ENCODE data around the gene SMARCC1. TPM values are rescaled to one million over a fixed set of nuclear protein-coding genes. Genes with fewer than 3 reads are reported as not detected.
A peak's percentile ranks its signal among the peaks of the same experiment; 100 is the strongest.
"Not testable (repeated sequence)": the region's sequence is repeated elsewhere in the genome, so short reads cannot be mapped to it uniquely, and the experiment has no call there.

The SMARCC1 gene
- total and polyA plus RNA-seq, 4 experiments from 2014 or later, result 29.5 to 101 (median 72.7) TPM

GRCh38 chr3:47731061-47731460 lies 50.6 kb downstream of the SMARCC1 start:
- H3K36me3 Mint-ChIP-seq, result peaks cover 43 to 61% of the 10 kb centered on the region in 2 donors
- Histone ChIP-seq H3K27ac (ENCODE audit: low read depth, low read length) (no peak overlapping the region), H3K9me3 (ENCODE audit: control insufficient read depth in 1 of 2, low read length in 2 of 2) (no peaks in the 10 kb centered on the region), H3K4me3 (ENCODE audit: low read length in 2 of 2) (no peak overlapping the region), H3K27me3 (ENCODE audit: insufficient read depth, low read length) (no peaks in the 10 kb centered on the region), H3K4me1 (ENCODE audit: insufficient read depth, low read length) (no peaks in the 10 kb centered on the region), H3K36me3 (ENCODE audit: insufficient read depth, low read length) (peaks cover 33% of the 10 kb centered on the region)
- intact Hi-C loops (cut with micrococcal nuclease), result no loop called here
- ChIA-PET POLR2A (ENCODE audit: partially characterized antibody) (no interaction called here), CTCF (ENCODE audit: partially characterized antibody) (no interaction called here)
- H3K27ac Mint-ChIP-seq, result peak overlapping the region in 1 of 7 donors; percentile 2
- peaks cover 0 to 11% (median 2%) of the 10 kb centered on the region in 4 donors for H3K4me1 Mint-ChIP-seq
- no peaks in the 10 kb centered on the region for H3K9me3 Mint-ChIP-seq
- DNase-seq, result no peak
- H3K27me3 Mint-ChIP-seq, result no peaks in the 10 kb centered on the region
- no peak overlapping the region for H3K4me3 Mint-ChIP-seq

GRCh38 chr3:47722859-47723258 lies 58.8 kb downstream of the SMARCC1 start:
- H3K4me1 Mint-ChIP-seq, result peaks cover 0 to 9% (median 1%) of the 10 kb centered on the region in 4 donors
- Histone ChIP-seq H3K9me3 (ENCODE audit: control insufficient read depth in 1 of 2, low read length in 2 of 2) (no peaks in the 10 kb centered on the region), H3K27me3 (ENCODE audit: insufficient read depth, low read length) (no peaks in the 10 kb centered on the region), H3K4me1 (ENCODE audit: insufficient read depth, low read length) (no peaks in the 10 kb centered on the region), H3K4me3 (ENCODE audit: low read length in 2 of 2) (no peak overlapping the region), H3K27ac (ENCODE audit: low read depth, low read length) (no peak overlapping the region), H3K36me3 (ENCODE audit: insufficient read depth, low read length) (peaks cover 11% of the 10 kb centered on the region)
- peak overlapping the region in 3 of 7 donors; percentile 19 to 48 (median 20) for H3K27ac Mint-ChIP-seq
- ChIA-PET POLR2A (ENCODE audit: partially characterized antibody) (no interaction called here), CTCF (ENCODE audit: partially characterized antibody) (interaction anchor here (0.9 kb wide), 1 partner anchor 200 kb away, joined by 3 read pairs; no protein-coding TSS in a partner anchor)
- no peak for DNase-seq
- H3K9me3 Mint-ChIP-seq, result no peaks in the 10 kb centered on the region
- peaks cover 32 to 33% of the 10 kb centered on the region in 2 donors for H3K36me3 Mint-ChIP-seq
- H3K4me3 Mint-ChIP-seq, result no peak overlapping the region
- no peaks in the 10 kb centered on the region for H3K27me3 Mint-ChIP-seq
- intact Hi-C loops (cut with micrococcal nuclease), result no loop called here

GRCh38 chr3:47717448-47717847 lies 64.2 kb downstream of the SMARCC1 start:
- H3K27me3 ChIP-seq (ENCODE audit: insufficient read depth, low read length); H3K27ac ChIP-seq (ENCODE audit: low read depth, low read length); H3K9me3 Mint-ChIP-seq; H3K4me1 ChIP-seq (ENCODE audit: insufficient read depth, low read length); H3K4me3 Mint-ChIP-seq; H3K9me3 ChIP-seq (ENCODE audit: control insufficient read depth in 1 of 2, low read length in 2 of 2); H3K4me1 Mint-ChIP-seq; H3K4me3 ChIP-seq (ENCODE audit: low read length in 2 of 2); CTCF ChIA-PET (ENCODE audit: partially characterized antibody); H3K27me3 Mint-ChIP-seq; DNase-seq; intact Hi-C loops (cut with micrococcal nuclease); POLR2A ChIA-PET (ENCODE audit: partially characterized antibody): not testable (repeated sequence)
- peak overlapping the region in 1 of 7 donors; percentile 18 for H3K27ac Mint-ChIP-seq
- peaks cover 29% of the 10 kb centered on the region for H3K36me3 ChIP-seq (ENCODE audit: insufficient read depth, low read length)
- peaks cover 37 to 48% of the 10 kb centered on the region in 2 donors for H3K36me3 Mint-ChIP-seq

GRCh38 chr3:47716656-47717055 lies 65.0 kb downstream of the SMARCC1 start:
- ChIA-PET POLR2A (ENCODE audit: partially characterized antibody) (no interaction called here), CTCF (ENCODE audit: partially characterized antibody) (no interaction called here)
- no peaks in the 10 kb centered on the region for H3K9me3 Mint-ChIP-seq
- H3K4me1 Mint-ChIP-seq, result peaks cover 0 to 7% (median 4%) of the 10 kb centered on the region in 4 donors
- H3K4me1 ChIP-seq (ENCODE audit: insufficient read depth, low read length), result no peaks in the 10 kb centered on the region
- H3K4me3 Mint-ChIP-seq, result no peak overlapping the region
- DNase-seq, result no peak
- no peaks in the 10 kb centered on the region for H3K27me3 Mint-ChIP-seq
- H3K36me3 ChIP-seq (ENCODE audit: insufficient read depth, low read length), result peaks cover 30% of the 10 kb centered on the region
- no peak overlapping the region for H3K4me3 ChIP-seq (ENCODE audit: low read length in 2 of 2)
- peak overlapping the region in 5 of 7 donors; percentile 23 to 85 (median 68) for H3K27ac Mint-ChIP-seq
- no peak overlapping the region for H3K27ac ChIP-seq (ENCODE audit: low read depth, low read length)
- no peaks in the 10 kb centered on the region for H3K27me3 ChIP-seq (ENCODE audit: insufficient read depth, low read length)
- intact Hi-C loops (cut with micrococcal nuclease), result no loop called here
- peaks cover 39 to 53% of the 10 kb centered on the region in 2 donors for H3K36me3 Mint-ChIP-seq
- no peaks in the 10 kb centered on the region for H3K9me3 ChIP-seq (ENCODE audit: control insufficient read depth in 1 of 2, low read length in 2 of 2)

GRCh38 chr3:47715928-47716327 lies 65.8 kb downstream of the SMARCC1 start:
- Mint-ChIP-seq H3K4me1 (peaks cover 0 to 7% (median 5%) of the 10 kb centered on the region in 4 donors), H3K27ac (peak overlapping the region in 5 of 7 donors; percentile 8 to 70 (median 33)), H3K36me3 (peaks cover 41 to 56% of the 10 kb centered on the region in 2 donors), H3K27me3 (no peaks in the 10 kb centered on the region), H3K9me3 (no peaks in the 10 kb centered on the region), H3K4me3 (no peak overlapping the region)
- H3K4me1 ChIP-seq (ENCODE audit: insufficient read depth, low read length), result no peaks in the 10 kb centered on the region
- H3K27me3 ChIP-seq (ENCODE audit: insufficient read depth, low read length), result no peaks in the 10 kb centered on the region
- H3K27ac ChIP-seq (ENCODE audit: low read depth, low read length), result no peak overlapping the region
- ChIA-PET CTCF (ENCODE audit: partially characterized antibody) (no interaction called here), POLR2A (ENCODE audit: partially characterized antibody) (no interaction called here)
- no peaks in the 10 kb centered on the region for H3K9me3 ChIP-seq (ENCODE audit: control insufficient read depth in 1 of 2, low read length in 2 of 2)
- intact Hi-C loops (cut with micrococcal nuclease), result no loop called here
- H3K4me3 ChIP-seq (ENCODE audit: low read length in 2 of 2), result no peak overlapping the region
- peaks cover 30% of the 10 kb centered on the region for H3K36me3 ChIP-seq (ENCODE audit: insufficient read depth, low read length)
- no peak for DNase-seq

- no peak for DNase-seq
- no peak overlapping the region for H3K4me3 Mint-ChIP-seq
- no peaks in the 10 kb centered on the region for H3K27me3 Mint-ChIP-seq
- no peaks in the 10 kb centered on the region for H3K9me3 ChIP-seq (ENCODE audit: control insufficient read depth in 1 of 2, low read length in 2 of 2)
- peaks cover 43 to 61% of the 10 kb centered on the region in 2 donors for H3K36me3 Mint-ChIP-seq
- H3K27ac ChIP-seq (ENCODE audit: low read depth, low read length), result no peak overlapping the region
- peaks cover 28% of the 10 kb centered on the region for H3K36me3 ChIP-seq (ENCODE audit: insufficient read depth, low read length)
- H3K4me1 Mint-ChIP-seq, result peaks cover 0 to 7% (median 5%) of the 10 kb centered on the region in 4 donors
- CTCF ChIA-PET (ENCODE audit: partially characterized antibody), result interaction anchor here (0.9 to 1.6 kb wide), 2 partner anchors 9 to 75 kb away, joined by 3 to 4 read pairs; no protein-coding TSS in a partner anchor
- no peaks in the 10 kb centered on the region for H3K27me3 ChIP-seq (ENCODE audit: insufficient read depth, low read length)
- no peaks in the 10 kb centered on the region for H3K4me1 ChIP-seq (ENCODE audit: insufficient read depth, low read length)
- POLR2A ChIA-PET (ENCODE audit: partially characterized antibody), result no interaction called here
- intact Hi-C loops (cut with micrococcal nuclease), result no loop called here
- H3K9me3 Mint-ChIP-seq, result no peaks in the 10 kb centered on the region
- no peak overlapping the region for H3K27ac Mint-ChIP-seq
- H3K4me3 ChIP-seq (ENCODE audit: low read length in 2 of 2), result no peak overlapping the region
Observed at GRCh38 chr3:47714606-47715005, 67.1 kb downstream of the SMARCC1 start.

GRCh38 chr3:47713655-47714054 lies 68.0 kb downstream of the SMARCC1 start:
- CTCF ChIA-PET (ENCODE audit: partially characterized antibody), result interaction anchor here (0.9 to 1.6 kb wide), 2 partner anchors 8 to 76 kb away, joined by 3 to 4 read pairs; no protein-coding TSS in a partner anchor
- Mint-ChIP-seq H3K27ac (peak overlapping the region in 1 of 7 donors; percentile 48), H3K9me3 (no peaks in the 10 kb centered on the region), H3K27me3 (no peaks in the 10 kb centered on the region), H3K36me3 (peaks cover 43 to 65% of the 10 kb centered on the region in 2 donors), H3K4me3 (no peak overlapping the region), H3K4me1 (peaks cover 0 to 7% (median 5%) of the 10 kb centered on the region in 4 donors)
- no peaks in the 10 kb centered on the region for H3K9me3 ChIP-seq (ENCODE audit: control insufficient read depth in 1 of 2, low read length in 2 of 2)
- H3K4me1 ChIP-seq (ENCODE audit: insufficient read depth, low read length), result no peaks in the 10 kb centered on the region
- no peak overlapping the region for H3K4me3 ChIP-seq (ENCODE audit: low read length in 2 of 2)
- intact Hi-C loops (cut with micrococcal nuclease), result no loop called here
- no peaks in the 10 kb centered on the region for H3K27me3 ChIP-seq (ENCODE audit: insufficient read depth, low read length)
- POLR2A ChIA-PET (ENCODE audit: partially characterized antibody), result no interaction called here
- H3K36me3 ChIP-seq (ENCODE audit: insufficient read depth, low read length), result peaks cover 28% of the 10 kb centered on the region
- no peak overlapping the region for H3K27ac ChIP-seq (ENCODE audit: low read depth, low read length)
- DNase-seq, result no peak
